ENCODE data around the gene CEP162.
"Not testable (repeated sequence)": the region's sequence is repeated elsewhere in the genome, so short reads cannot be mapped to it uniquely, and the experiment has no call there.

Gene CEP162

GRCh38 chr6:84228198-84228543, 728 bp upstream of the CEP162 start:
- DNase-seq: no peak

- DNase-seq: no peak
Measured at GRCh38 chr6:84227044-84227433, 404 bp downstream of the CEP162 start.

- no peak for DNase-seq
Measured at GRCh38 chr6:84224251-84224650, 3.2 kb downstream of the CEP162 start.

GRCh38 chr6:84223608-84224007, 3.8 kb downstream of the CEP162 start:
- DNase-seq: not testable (repeated sequence)

GRCh38 chr6:84222426-84222825, 5.0 kb downstream of the CEP162 start:
- DNase-seq: no peak

GRCh38 chr6:84220809-84221409, 6.5 kb downstream of the CEP162 start:
- peak; percentile 33 for DNase-seq

- no peak for DNase-seq
Measured at GRCh38 chr6:84218091-84218490, 9.4 kb downstream of the CEP162 start.

GRCh38 chr6:84213217-84213616, 14.2 kb downstream of the CEP162 start:
- DNase-seq: no peak

- no peak for DNase-seq
Measured at GRCh38 chr6:84204011-84204410, 23.4 kb downstream of the CEP162 start.

- DNase-seq: not testable (repeated sequence)
Measured at GRCh38 chr6:84199987-84200386, 27.5 kb downstream of the CEP162 start.

- no peak for DNase-seq
Measured at GRCh38 chr6:84197708-84198107, 29.7 kb downstream of the CEP162 start.

GRCh38 chr6:84193114-84193708, 34.2 kb downstream of the CEP162 start:
- DNase-seq: no peak

GRCh38 chr6:84191802-84192201, 35.6 kb downstream of the CEP162 start:
- no peak for DNase-seq

GRCh38 chr6:84189356-84189755, 38.1 kb downstream of the CEP162 start:
- DNase-seq: not testable (repeated sequence)

GRCh38 chr6:84183430-84183829, 44.0 kb downstream of the CEP162 start:
- DNase-seq: no peak

GRCh38 chr6:84182001-84182400, 45.4 kb downstream of the CEP162 start:
- DNase-seq: no peak

- no peak for DNase-seq
Measured at GRCh38 chr6:84177241-84177640, 50.2 kb downstream of the CEP162 start.

- no peak for DNase-seq
Measured at GRCh38 chr6:84172574-84172973, 54.9 kb downstream of the CEP162 start.

GRCh38 chr6:84172080-84172479, 55.4 kb downstream of the CEP162 start:
- DNase-seq: no peak

GRCh38 chr6:84167457-84167856, 60.0 kb downstream of the CEP162 start:
- no peak for DNase-seq

GRCh38 chr6:84166395-84166794, 61.0 kb downstream of the CEP162 start:
- DNase-seq: no peak

- not testable (repeated sequence) for DNase-seq
Measured at GRCh38 chr6:84164328-84164727, 63.1 kb downstream of the CEP162 start.

- no peak for DNase-seq
Measured at GRCh38 chr6:84161190-84161589, 66.3 kb downstream of the CEP162 start.

GRCh38 chr6:84156306-84156705, 71.1 kb downstream of the CEP162 start:
- DNase-seq: no peak

- no peak for DNase-seq
Measured at GRCh38 chr6:84151669-84152068, 75.8 kb downstream of the CEP162 start.
